ENCODE data around the gene ACSL5. TPM values are rescaled to one million over a fixed set of nuclear protein-coding genes. Genes with fewer than 3 reads are reported as not detected.

ACSL5 gene
- total and polyA plus RNA-seq, 3 donors from 2014 or later = 10.1 to 20.1 (median 11.4) TPM

DNA sequence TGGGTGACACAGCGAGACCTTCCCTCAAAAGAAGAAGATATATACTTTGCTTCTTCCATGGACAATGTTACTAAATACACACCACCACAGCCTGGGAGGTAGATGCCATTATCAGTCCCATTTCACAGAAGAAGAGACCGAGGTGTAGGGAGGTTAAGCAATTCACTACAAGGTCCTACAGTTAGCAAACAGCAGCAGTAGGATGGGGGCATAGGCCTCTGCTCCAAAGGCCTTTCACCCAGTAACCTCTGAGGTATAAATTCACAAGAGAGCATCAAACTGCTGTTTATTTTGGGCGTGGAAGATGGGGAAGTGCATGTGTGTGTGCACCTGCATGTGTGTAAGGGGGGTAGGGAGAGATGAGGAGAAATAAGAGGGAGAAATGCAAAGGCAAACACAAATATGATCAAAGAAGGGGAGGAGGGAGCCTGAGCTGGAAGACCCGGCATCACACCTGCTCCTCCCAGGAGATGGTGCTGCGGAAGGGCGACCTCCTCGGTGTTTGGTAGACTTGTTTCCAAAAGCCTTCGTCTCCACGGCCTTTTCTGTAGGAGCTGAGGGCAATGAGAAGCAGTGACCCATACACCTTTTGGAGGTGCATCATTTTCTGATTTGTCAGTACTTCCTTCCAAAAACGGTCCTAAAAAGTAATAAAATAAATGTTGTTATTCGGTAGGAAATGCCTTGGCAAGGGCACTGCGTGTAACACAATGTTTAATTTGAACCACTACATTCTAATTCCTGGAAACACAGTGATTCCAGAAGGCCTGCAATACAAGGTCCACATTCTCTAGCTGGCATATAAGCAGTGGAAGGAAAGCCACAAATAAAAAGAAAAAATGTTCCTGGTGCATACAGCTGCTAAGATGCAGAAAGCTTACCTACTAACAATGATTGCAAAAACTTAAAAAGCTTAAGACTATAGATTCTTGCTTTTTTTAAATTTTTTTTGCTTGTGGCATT, 25.9 kb upstream of the ACSL5 start:
- Histone ChIP-seq H3K36me3 (ENCODE audit: low read depth, missing control alignments) (no peaks in the 10 kb centered on the region), H3K4me1 (no peaks in the 10 kb centered on the region), H3K4me3 (no peak overlapping the region), H3K9me3 (no peaks in the 10 kb centered on the region), H3K27me3 (no peaks in the 10 kb centered on the region), H3K27ac (no peak overlapping the region)
- WGBS, 2 donors = 84 to 85% methylated on average over 12 of the region's 12 CpGs
- TF ChIP-seq, protein P1, sequence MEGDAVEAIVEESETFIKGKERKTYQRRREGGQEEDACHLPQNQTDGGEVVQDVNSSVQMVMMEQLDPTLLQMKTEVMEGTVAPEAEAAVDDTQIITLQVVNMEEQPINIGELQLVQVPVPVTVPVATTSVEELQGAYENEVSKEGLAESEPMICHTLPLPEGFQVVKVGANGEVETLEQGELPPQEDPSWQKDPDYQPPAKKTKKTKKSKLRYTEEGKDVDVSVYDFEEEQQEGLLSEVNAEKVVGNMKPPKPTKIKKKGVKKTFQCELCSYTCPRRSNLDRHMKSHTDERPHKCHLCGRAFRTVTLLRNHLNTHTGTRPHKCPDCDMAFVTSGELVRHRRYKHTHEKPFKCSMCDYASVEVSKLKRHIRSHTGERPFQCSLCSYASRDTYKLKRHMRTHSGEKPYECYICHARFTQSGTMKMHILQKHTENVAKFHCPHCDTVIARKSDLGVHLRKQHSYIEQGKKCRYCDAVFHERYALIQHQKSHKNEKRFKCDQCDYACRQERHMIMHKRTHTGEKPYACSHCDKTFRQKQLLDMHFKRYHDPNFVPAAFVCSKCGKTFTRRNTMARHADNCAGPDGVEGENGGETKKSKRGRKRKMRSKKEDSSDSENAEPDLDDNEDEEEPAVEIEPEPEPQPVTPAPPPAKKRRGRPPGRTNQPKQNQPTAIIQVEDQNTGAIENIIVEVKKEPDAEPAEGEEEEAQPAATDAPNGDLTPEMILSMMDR (IDR thresholded peaks at IDR 0.05) = no peak
- no peak for TF ChIP-seq POLR2A (IDR thresholded peaks at IDR 0.05)
- DNase-seq = no peak
- intact Hi-C loops (cut with DNase I; ENCODE audit: low total_unique reads) = no loop called here

DNA sequence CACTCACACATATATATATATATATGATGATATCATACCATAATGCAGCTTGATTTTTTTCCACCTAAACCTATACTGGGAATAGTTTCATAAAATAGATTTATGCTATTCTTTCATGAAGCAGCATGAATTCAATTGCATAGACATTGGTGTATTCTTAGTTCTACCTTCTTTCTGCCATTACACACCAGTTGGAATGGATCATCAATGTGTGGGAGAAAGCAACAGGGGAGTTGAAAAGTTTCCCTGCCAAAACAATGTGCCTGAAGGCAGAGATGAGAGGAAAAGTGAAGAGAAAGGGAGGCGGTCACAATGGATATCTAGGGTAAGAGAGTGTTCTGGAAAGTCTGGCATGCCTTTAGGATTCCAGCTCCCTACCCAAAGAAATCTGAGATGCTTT, 25.2 kb upstream of the ACSL5 start:
- no peaks in the 10 kb centered on the region for H3K9me3 ChIP-seq
- no peak for DNase-seq
- H3K36me3 ChIP-seq (ENCODE audit: low read depth, missing control alignments) = no peaks in the 10 kb centered on the region
- no peak overlapping the region for H3K4me3 ChIP-seq
- no peaks in the 10 kb centered on the region for H3K27me3 ChIP-seq
- no peak overlapping the region for H3K27ac ChIP-seq
- 46 to 76% methylated on average over 1 of the region's 1 CpG for WGBS, 2 donors
- H3K4me1 ChIP-seq = no peaks in the 10 kb centered on the region
- intact Hi-C loops (cut with DNase I; ENCODE audit: low total_unique reads) = no loop called here
- TF ChIP-seq, protein P1 (IDR thresholded peaks at IDR 0.05) = no peak
- TF ChIP-seq POLR2A (IDR thresholded peaks at IDR 0.05) = no peak

GRCh38 chr10:112349521-112350085, 24.3 kb upstream of the ACSL5 start:
- DNase-seq = no peak
- WGBS, 2 donors = 70 to 80% methylated on average over 8 to 46 of the region's 46 CpGs
- Histone ChIP-seq H3K36me3 (ENCODE audit: low read depth, missing control alignments) (no peaks in the 10 kb centered on the region), H3K9me3 (no peaks in the 10 kb centered on the region), H3K4me3 (peak overlapping the region; percentile 32 to 56), H3K4me1 (no peaks in the 10 kb centered on the region), H3K27ac (no peak overlapping the region), H3K27me3 (no peaks in the 10 kb centered on the region)
- no peak for TF ChIP-seq POLR2A (IDR thresholded peaks at IDR 0.05)
- TF ChIP-seq, protein P1 (IDR thresholded peaks at IDR 0.05) = no peak
- intact Hi-C loops (cut with DNase I; ENCODE audit: low total_unique reads) = no loop called here

GRCh38 chr10:112351146-112351545, 22.8 kb upstream of the ACSL5 start:
- no peak overlapping the region for H3K27ac ChIP-seq
- DNase-seq = no peak
- 76 to 82% methylated on average over 8 of the region's 8 CpGs for WGBS, 2 donors
- intact Hi-C loops (cut with DNase I; ENCODE audit: low total_unique reads) = no loop called here
- TF ChIP-seq, protein P1 (IDR thresholded peaks at IDR 0.05) = no peak
- TF ChIP-seq POLR2A (IDR thresholded peaks at IDR 0.05) = no peak
- no peak overlapping the region for H3K4me3 ChIP-seq
- no peaks in the 10 kb centered on the region for H3K27me3 ChIP-seq
- no peaks in the 10 kb centered on the region for H3K9me3 ChIP-seq
- no peaks in the 10 kb centered on the region for H3K36me3 ChIP-seq (ENCODE audit: low read depth, missing control alignments)
- no peaks in the 10 kb centered on the region for H3K4me1 ChIP-seq

All from testis (tissue), 3 donors.